Fibroblast of skin of right biceps (primary cell): Measurements from ENCODE around the gene FRY.
A peak's percentile ranks its signal among the peaks of the same experiment; 100 is the strongest.

ENCODE experiments used
- DNase-seq: peaks from one replicate; pipeline ENCODE4 v3.0.0-alpha.2; 2013

The FRY gene

GRCh38 chr13:32228330-32229041, 196.9 kb downstream of the FRY start:
- DNase-seq, result peak; percentile 23

- peak; percentile 8 for DNase-seq
Measured at GRCh38 chr13:32229443-32229842, 197.9 kb downstream of the FRY start.

- no peak for DNase-seq
Measured at GRCh38 chr13:32232263-32232662, 200.7 kb downstream of the FRY start.

DNA sequence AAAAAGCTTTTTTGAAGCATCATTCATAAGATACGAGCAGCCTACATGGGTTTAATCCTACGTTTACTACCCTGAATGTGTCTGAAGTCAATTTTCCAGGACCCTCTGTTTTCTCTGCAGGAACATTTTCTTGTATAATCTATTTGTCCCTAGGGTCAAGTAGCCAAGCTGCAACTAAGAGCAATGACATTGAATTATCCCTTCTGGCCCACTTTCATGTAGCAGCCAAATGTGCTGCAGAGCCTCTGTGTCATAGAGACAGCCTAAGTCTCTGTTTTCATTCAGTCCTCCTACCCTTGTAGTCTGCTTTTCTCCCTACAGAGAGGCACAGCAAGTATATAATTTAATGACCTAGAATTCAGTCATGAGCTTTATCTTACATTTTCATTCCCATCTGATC, 201.5 kb downstream of the FRY start:
- no peak for DNase-seq

DNA sequence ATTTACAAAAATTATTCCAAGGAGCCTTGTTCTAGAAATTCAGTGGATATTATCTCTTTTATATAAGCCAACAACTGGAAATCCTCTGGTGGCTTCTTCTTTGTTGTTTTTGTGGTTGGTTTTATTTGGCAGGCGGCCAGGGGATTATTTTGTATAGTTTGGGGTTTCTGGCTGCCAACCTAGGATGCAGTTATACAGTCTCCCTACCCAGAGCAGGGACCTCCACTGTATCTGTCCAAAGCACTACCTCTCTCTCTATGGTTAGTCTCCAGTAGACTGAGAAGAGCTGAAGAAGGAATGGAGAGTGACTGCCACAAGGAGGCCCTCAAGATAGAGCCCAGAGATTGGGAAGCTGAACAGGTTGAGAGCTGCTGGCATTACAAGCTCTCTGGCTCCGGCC, 203.3 kb downstream of the FRY start:
- no peak for DNase-seq

DNA sequence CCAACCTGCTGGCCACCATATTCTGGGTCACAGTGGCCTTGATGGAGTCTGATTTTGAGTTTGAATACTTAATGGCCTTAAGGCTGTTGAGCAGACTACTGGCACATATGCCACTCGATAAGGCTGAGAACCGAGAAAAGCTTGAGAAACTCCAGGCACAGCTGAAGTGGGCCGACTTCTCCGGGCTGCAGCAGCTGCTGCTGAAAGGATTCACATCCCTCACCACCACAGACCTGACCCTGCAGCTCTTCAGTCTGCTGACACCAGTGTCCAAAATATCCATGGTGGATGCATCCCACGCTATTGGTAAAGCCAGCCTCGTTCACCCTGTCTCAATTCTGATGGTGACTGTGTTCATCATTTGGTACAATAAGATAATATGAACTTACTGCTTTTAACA, 206.1 kb downstream of the FRY start:
- DNase-seq, result no peak

- DNase-seq, result no peak
Measured at GRCh38 chr13:32243695-32244094, 212.1 kb downstream of the FRY start.

GRCh38 chr13:32245555-32245954, 214.0 kb downstream of the FRY start:
- DNase-seq, result no peak

- peak; percentile 65 for DNase-seq
Measured at GRCh38 chr13:32246468-32246867, 214.9 kb downstream of the FRY start.

DNA sequence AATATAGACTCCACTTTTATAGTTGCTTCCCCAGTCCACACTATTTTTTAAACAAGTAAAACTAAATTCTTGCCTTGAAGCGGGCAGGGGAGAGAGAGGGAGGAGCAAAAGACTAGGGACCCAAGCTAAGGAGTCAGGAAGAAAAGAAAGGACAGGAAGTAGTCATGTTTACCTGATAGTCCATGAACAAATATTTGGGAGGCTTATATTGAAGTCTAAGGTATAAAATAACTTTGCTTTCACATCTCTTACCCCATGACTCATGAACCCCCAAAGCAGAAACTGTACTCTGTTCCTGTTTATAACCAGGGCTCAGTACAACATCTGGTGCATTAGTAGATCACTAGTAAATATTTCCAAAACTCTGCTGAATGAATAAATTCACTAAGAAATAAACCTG, 216.3 kb downstream of the FRY start:
- no peak for DNase-seq

DNA sequence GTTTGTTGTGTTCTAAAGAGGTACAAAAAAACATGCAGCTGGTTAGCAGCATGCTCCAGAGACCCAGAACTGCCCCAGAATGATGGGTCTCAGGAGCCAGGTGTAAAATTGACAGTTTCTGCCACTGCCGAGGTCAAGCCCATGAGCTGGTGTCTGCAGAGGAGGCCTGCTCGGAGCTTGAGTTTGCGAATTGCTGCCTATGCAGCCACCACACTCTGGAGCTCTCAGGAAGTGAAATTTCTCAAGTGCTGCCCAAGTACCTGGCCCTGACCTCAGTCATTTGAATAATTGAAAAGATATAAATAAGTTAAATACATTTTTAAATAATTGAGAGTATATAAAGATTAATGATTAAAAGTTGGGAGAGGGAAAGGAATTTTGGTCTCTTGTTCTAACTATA, 217.2 kb downstream of the FRY start:
- DNase-seq, result no peak

DNA sequence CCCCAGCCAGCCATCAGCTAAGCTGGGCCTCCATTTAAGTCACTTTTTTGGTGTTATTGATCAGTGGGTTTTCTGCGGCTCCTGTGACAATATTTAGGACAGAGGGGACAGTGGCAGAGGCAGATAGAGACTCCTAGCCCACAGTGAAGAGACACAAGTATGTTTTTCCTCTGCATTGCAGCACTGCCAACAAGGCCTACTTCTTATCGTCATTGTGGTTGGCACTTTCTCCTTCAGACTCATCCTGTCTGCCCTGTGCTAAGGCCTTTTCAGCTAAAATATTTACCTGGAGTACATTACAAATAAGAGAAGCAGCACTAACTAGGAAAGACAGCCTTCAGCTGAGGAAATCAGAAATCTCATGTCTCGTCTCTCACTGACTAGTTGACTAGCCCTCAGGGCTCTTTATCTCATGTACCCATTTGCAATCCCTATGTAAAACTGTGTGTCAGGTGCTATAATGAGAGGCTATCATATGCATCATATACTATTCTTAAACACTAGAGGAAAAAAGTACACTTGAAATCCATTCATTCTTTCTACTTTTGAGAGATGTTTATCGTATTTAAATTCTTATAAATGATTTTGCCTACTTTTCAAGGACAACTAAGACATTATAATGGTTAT, 221.4 kb downstream of the FRY start:
- DNase-seq, result no peak

- no peak for DNase-seq
Measured at GRCh38 chr13:32253911-32254399, 222.4 kb downstream of the FRY start.

- no peak for DNase-seq
Measured at GRCh38 chr13:32254416-32254815, 222.8 kb downstream of the FRY start.

- DNase-seq, result no peak
Measured at GRCh38 chr13:32254916-32255723, 223.5 kb downstream of the FRY start.

DNA sequence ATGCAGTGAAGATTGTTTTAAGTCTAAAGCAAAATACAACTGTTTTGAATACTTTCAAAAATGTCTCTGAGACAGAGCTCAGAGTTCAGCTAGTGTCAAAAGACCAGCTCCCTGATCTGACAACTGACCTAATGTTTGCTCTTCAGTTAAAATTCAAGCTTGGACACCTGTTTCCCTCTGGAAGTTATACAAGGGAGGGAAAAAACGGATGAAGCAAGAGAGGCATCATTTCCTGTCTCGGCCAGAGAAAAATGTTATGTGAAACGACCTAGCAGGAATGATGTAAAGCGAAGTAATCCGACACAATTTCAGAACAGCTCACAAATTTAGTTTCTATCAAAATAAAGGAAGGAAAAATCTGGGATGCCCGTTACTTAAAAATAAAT, 224.1 kb downstream of the FRY start:
- peak; percentile 41 for DNase-seq

DNA sequence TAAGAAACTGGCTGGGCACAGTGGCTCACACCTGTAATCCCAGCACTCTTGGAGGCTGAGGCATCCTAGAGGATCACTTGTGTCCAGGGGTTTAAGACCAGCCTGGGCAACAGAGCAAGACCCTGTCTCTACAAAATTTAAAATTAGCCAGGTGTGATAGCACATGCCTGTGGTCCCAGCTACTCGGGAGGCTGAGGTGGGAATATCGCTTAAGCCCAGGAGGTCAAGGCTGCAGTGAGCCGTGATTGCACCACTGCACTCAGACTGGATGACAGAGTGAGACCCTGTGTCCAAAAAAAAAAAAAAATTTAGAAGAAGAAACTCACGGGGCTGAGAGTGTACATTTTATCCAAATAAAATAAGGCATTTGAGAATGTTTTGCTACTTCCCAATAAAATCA, 224.7 kb downstream of the FRY start:
- DNase-seq, result no peak

DNA sequence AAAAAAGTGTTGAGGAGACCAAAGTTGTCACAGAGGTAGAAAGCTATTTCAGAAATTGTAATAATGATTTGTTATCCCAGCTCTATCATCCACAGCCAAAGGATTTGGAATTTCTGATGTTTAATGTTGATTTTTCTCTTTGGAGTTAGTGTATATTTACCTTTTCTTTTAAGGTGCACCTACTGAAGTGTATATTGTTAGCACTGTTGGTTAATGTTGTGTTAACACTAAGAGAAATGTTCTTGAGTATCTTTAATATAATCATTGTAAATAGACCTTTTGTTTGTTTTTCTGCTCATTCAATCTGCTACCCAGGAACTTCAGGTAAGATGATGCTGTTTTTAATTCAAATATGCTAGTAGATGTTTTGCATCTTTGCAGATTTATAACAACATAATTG, 226.1 kb downstream of the FRY start:
- DNase-seq, result no peak

- DNase-seq, result no peak
Measured at GRCh38 chr13:32259116-32259515, 227.5 kb downstream of the FRY start.

GRCh38 chr13:32261567-32261966, 230.0 kb downstream of the FRY start:
- peak; percentile 87 for DNase-seq

DNA sequence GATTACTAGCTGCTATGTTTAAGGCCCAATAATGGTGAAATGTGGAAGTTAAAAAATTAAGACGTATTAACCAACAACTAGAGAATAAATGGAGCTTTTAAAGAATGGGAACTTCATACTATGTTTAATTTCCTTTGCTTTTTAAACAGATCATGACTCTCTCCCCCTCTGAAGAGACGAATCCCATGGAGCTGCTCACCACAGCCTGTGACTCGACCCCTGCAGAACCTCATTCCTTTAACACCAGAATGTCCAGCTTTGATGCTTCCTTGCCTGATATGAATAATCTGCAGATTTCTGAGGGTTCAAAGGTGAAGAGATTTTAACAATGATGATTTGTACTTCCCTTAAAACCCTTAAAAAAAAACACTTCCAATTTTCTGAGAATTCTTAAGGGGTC, 230.6 kb downstream of the FRY start:
- DNase-seq, result peak; percentile 37

DNA sequence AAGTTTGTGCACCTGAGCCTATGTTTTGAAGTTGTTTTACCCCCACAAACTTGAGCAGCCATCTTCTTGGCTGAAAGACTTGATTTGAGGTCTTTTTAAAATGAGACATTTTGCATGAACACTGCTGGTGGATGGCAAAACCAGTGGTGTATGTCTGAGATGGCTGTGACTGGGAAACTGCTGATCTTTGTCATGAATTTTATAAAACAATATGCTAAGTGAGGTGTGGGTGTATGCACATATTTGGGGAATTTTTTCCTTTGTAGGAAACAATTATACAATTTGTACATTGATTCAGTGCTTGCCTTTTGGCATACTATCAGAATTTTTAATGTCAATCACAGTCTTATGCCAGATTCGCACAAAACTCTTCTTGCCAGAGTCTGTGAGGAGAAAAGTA, 231.0 kb downstream of the FRY start:
- no peak for DNase-seq

GRCh38 chr13:32264407-32264806, 232.8 kb downstream of the FRY start:
- DNase-seq, result peak; percentile 22

GRCh38 chr13:32265726-32266125, 234.2 kb downstream of the FRY start:
- DNase-seq, result no peak
